ENCODE measurements around the gene PALLD.

GRCh38 chr4:168924667-168925066 lies 427.8 kb downstream of the PALLD start:
- no peak for TF ChIP-seq CTCF (IDR thresholded peaks at IDR 0.05; ENCODE audit: low read depth, low read length)
- TF ChIP-seq MYC (IDR thresholded peaks at IDR 0.05; ENCODE audit: low read depth, low read length): no peak
